Lower lobe of right lung (tissue), 2 donors: Measurements from ENCODE around the gene SEMA3G. TPM values are rescaled to one million over a fixed set of nuclear protein-coding genes. Genes with fewer than 3 reads are reported as not detected.

Experiments
- ATAC-seq, 2 donors: fragments of 200-7000 bp; cut with Tn5 transposase; one replicate each; pipeline ENCODE4 v1.9.1; 2020 to 2022; ENCODE audit warnings: mild to moderate bottlenecking in 2 of 2, moderate library complexity in 2 of 2
- DNase-seq: peaks from one replicate; pipeline ENCODE4 v3.0.0-alpha.2; 2020
- H3K27ac ChIP-seq: fragments of 200-600 bp; one replicate; pipeline ENCODE4 v1.8.0; 2022
- H3K27me3 ChIP-seq: fragments of 200-600 bp; one replicate; pipeline ENCODE4 v1.8.0; 2022; ENCODE audit warnings: low read depth
- H3K36me3 ChIP-seq: fragments of 200-600 bp; one replicate; pipeline ENCODE4 v1.8.0; 2022; ENCODE audit warnings: mild to moderate bottlenecking
- H3K4me1 ChIP-seq: fragments of 200-600 bp; one replicate; pipeline ENCODE4 v1.8.0; 2022
- H3K4me3 ChIP-seq: fragments of 200-600 bp; one replicate; pipeline ENCODE4 v1.8.0; 2022; ENCODE audit warnings: mild to moderate bottlenecking
- H3K9me3 ChIP-seq: fragments of 200-600 bp; one replicate; pipeline ENCODE4 v1.8.0; 2022
- intact Hi-C: fragments of 100-400 bp; cut with DNase I; formaldehyde crosslinking; loops from one replicate; pipeline ENCODE4 v1.11.0; 2022
- total RNA-seq: library from RNA; stranded (reverse); fragmentation: NEBNext Ultra II Directional; extraction: Animal tissue kit (Norgen Biotek cat#: 25700); gene quantifications from one replicate; pipeline ENCODE4 v1.2.1, GENCODE V29; 2021
- TF ChIP-seq, protein P1 (sequence below): fragments of 200-600 bp; IDR thresholded peaks from one replicate; pipeline ENCODE4 v1.8.0; 2022; ENCODE audit warnings: antibody characterized with exemption, mild to moderate bottlenecking
- donor health status: DM: no; HTN: yes; CAD: no; lungs with severe emphysema.

SEMA3G gene
- total RNA-seq, 1 donor from 2014 or later, result 23.6 TPM

DNA sequence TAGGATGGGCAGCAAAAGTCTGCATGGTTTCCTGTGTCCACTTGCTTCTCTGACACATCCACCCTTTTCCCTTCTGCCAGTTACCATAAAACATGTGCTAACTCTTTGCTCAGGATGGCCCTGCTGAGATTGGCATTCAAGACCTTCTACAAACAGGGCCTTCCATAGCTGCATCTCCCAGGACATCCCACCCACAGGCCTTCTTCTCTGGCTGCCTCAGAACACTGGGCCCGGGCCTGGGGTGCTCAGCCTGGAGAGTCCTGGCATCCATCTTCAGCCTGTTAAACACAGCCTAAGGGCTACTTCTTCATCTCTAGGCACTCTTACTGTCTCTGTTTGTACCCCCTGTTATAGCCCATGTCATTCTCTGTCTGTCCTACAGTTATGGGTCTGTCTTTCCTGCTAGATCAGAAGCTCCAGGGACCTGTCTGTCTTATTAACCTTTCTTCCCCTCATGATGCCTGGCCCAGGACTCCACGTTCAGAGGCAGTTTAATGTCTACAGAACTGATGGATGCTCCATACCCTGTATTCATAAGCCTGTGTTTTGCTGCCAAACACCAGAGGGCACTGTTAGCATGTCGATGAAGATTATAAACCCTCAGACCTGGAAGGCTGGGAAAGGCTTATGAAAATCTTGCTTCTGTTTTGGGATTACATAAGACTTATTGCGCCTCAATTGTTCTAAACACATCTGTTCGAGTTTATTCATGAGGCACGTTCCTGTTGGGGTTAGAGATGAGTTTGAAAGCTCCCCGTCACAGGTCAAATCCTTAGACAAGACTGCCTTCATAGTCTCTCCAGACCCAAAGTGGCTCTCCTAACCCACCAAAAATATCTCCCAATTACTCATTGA lies 16.5 kb downstream of the SEMA3G start:
- no peak overlapping the region for H3K4me3 ChIP-seq
- H3K27me3 ChIP-seq, result no peaks in the 10 kb centered on the region
- peaks cover 30% of the 10 kb centered on the region for H3K4me1 ChIP-seq
- no peaks in the 10 kb centered on the region for H3K36me3 ChIP-seq
- DNase-seq (no peak), ATAC-seq (peak; percentile 86 to 87)
- intact Hi-C loops, result no loop called here
- peak overlapping the region; percentile 46 for H3K27ac ChIP-seq
- TF ChIP-seq, protein P1, sequence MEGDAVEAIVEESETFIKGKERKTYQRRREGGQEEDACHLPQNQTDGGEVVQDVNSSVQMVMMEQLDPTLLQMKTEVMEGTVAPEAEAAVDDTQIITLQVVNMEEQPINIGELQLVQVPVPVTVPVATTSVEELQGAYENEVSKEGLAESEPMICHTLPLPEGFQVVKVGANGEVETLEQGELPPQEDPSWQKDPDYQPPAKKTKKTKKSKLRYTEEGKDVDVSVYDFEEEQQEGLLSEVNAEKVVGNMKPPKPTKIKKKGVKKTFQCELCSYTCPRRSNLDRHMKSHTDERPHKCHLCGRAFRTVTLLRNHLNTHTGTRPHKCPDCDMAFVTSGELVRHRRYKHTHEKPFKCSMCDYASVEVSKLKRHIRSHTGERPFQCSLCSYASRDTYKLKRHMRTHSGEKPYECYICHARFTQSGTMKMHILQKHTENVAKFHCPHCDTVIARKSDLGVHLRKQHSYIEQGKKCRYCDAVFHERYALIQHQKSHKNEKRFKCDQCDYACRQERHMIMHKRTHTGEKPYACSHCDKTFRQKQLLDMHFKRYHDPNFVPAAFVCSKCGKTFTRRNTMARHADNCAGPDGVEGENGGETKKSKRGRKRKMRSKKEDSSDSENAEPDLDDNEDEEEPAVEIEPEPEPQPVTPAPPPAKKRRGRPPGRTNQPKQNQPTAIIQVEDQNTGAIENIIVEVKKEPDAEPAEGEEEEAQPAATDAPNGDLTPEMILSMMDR, result peak; percentile 78
- no peaks in the 10 kb centered on the region for H3K9me3 ChIP-seq

DNA sequence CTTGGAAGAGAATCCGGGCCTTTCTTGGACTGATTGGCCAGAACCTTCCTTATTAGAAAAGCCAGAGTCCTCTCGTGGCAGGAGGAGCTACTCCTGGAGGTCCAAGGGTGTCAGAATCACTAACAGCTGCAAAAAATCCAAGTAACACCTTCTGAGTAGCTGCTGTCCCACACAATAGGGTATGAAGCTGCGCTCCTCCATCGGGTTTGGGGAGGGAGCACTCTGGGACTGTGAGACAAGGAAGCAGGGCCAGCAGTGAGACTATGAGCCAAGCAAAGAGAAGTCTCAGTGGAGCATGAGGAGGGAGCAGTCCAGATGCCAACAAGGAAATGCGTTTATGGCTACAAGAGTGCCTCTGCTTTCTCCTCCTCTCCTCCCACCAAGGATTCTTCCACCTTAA lies 21.7 kb downstream of the SEMA3G start:
- no peaks in the 10 kb centered on the region for H3K9me3 ChIP-seq
- intact Hi-C loops, result no loop called here
- no peak overlapping the region for H3K27ac ChIP-seq
- ATAC-seq (no peak), DNase-seq (no peak)
- H3K27me3 ChIP-seq, result no peaks in the 10 kb centered on the region
- no peaks in the 10 kb centered on the region for H3K4me1 ChIP-seq
- H3K36me3 ChIP-seq, result peaks cover 7% of the 10 kb centered on the region
- TF ChIP-seq, protein P1, result no peak
- no peak overlapping the region for H3K4me3 ChIP-seq

DNA sequence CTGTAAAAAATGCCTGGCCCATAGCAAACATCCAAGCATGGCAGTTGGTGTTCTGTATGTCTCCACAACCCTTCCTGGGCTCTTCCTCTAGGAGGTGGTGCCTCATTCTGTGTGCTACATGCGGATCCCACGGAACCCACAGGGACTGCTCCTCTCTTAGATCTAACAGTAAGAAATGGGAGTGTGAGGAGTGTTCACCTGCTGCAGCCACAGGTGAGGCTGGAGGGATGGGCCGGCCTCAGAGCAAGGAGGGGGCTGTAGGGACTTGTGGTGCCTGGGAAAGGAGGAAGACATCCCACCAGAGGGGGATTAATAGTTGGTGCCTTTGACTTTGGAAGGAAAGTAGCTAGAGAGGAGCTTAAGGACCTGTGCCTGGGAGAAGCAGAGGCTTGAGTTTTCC lies 22.2 kb downstream of the SEMA3G start:
- ATAC-seq, result no peak
- H3K27ac ChIP-seq, result no peak overlapping the region
- H3K27me3 ChIP-seq, result no peaks in the 10 kb centered on the region
- H3K4me3 ChIP-seq, result no peak overlapping the region
- no peaks in the 10 kb centered on the region for H3K9me3 ChIP-seq
- no peaks in the 10 kb centered on the region for H3K4me1 ChIP-seq
- peaks cover 7% of the 10 kb centered on the region for H3K36me3 ChIP-seq
- DNase-seq, result no peak
- TF ChIP-seq, protein P1, result no peak
- intact Hi-C loops, result no loop called here

DNA sequence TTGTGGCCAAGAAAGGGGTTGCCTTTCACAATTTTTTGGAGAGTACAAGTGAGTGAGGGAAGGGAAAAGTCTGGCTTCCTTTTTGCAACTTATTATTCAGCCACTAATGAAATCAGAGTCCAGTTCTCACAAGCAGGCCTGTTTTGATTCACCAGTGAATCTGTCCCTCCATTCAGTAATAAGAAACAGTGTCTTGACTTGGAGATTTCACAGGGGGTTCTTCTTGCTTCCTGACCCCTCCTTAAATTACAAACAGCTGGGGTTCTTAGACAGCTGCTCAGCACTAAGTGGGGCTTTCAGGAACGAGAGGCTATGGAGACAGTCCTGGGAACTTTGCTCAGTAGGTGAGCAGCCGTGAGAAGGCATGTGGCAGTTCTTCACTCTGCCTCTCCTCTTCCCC lies 24.5 kb downstream of the SEMA3G start:
- DNase-seq, result no peak

DNA sequence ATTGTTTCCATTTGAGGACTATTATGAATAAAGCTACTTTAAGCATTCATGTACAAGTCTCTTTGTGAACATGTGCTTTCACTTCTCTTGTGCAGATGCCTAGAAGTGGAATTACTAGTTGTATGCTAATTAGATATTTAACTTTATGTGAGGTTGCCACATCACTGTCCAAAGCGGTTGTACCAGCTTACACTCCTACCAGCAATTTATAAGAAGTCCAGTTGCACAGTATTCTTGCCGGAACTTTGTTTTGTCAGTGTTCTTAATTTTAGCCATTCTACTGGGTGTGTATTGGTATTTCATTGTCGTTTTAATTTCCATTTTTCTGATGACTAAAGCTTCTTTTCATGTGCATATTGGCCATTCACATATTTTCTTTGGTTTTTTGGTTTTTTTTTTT lies 29.1 kb downstream of the SEMA3G start:
- H3K36me3 ChIP-seq, result peaks cover 7% of the 10 kb centered on the region
- no peaks in the 10 kb centered on the region for H3K27me3 ChIP-seq
- DNase-seq, result no peak
- no peak for ATAC-seq
- intact Hi-C loops, result no loop called here
- no peak overlapping the region for H3K4me3 ChIP-seq
- H3K4me1 ChIP-seq, result peaks cover 26% of the 10 kb centered on the region
- no peaks in the 10 kb centered on the region for H3K9me3 ChIP-seq
- TF ChIP-seq, protein P1, result no peak
- no peak overlapping the region for H3K27ac ChIP-seq

More for the DNA sequence above, 24.5 kb downstream of the SEMA3G start:
- Histone ChIP-seq H3K36me3 (peaks cover 7% of the 10 kb centered on the region), H3K4me1 (no peaks in the 10 kb centered on the region), H3K4me3 (no peak overlapping the region), H3K9me3 (no peaks in the 10 kb centered on the region), H3K27ac (no peak overlapping the region), H3K27me3 (no peaks in the 10 kb centered on the region)
- TF ChIP-seq, protein P1, result no peak
- intact Hi-C loops, result no loop called here
- ATAC-seq, result no peak
